Measurements from ENCODE around the gene CRABP1. TPM values are rescaled to one million over a fixed set of nuclear protein-coding genes. Genes with fewer than 3 reads are reported as not detected.

Gene CRABP1
- total and polyA plus RNA-seq, 9 donors: 0.40 to 2.7 (median 0.56) TPM; not detected in 6

DNA sequence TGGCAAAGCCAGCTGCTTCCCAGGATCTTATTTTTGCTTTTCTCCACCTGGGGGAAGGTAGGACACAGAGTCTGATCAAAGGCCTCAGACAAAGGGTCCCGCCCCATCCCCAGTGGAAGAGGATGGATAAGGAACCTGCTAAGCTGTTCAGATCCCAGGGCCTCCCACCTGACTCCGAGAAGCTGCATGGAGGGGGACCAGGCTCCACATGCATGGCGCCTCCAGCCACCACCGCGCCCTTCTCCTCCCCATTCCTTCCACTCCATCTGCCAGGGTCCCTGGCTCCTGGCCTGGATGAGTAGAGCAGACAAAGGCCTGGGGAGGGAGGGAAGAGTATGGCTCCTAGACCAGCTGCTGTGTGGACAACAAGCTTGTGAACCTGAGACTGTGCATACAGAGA, 20.0 kb upstream of the CRABP1 start:
- TF ChIP-seq EP300 (IDR thresholded peaks at IDR 0.05): no peak
- TF ChIP-seq POLR2A (IDR thresholded peaks at IDR 0.05): no peak
- TF ChIP-seq, protein P1, sequence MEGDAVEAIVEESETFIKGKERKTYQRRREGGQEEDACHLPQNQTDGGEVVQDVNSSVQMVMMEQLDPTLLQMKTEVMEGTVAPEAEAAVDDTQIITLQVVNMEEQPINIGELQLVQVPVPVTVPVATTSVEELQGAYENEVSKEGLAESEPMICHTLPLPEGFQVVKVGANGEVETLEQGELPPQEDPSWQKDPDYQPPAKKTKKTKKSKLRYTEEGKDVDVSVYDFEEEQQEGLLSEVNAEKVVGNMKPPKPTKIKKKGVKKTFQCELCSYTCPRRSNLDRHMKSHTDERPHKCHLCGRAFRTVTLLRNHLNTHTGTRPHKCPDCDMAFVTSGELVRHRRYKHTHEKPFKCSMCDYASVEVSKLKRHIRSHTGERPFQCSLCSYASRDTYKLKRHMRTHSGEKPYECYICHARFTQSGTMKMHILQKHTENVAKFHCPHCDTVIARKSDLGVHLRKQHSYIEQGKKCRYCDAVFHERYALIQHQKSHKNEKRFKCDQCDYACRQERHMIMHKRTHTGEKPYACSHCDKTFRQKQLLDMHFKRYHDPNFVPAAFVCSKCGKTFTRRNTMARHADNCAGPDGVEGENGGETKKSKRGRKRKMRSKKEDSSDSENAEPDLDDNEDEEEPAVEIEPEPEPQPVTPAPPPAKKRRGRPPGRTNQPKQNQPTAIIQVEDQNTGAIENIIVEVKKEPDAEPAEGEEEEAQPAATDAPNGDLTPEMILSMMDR (IDR thresholded peaks at IDR 0.05): no peak
- Histone ChIP-seq H3K27ac (no peak overlapping the region), H3K4me3 (no peak overlapping the region), H3K4me1 (ENCODE audit: insufficient read depth) (no peaks in the 10 kb centered on the region), H3K36me3 (no peaks in the 10 kb centered on the region), H3K27me3 (no peaks in the 10 kb centered on the region), H3K9me3 (no peaks in the 10 kb centered on the region)
- WGBS, 3 donors: 83 to 91% (median 83%) methylated on average over 5 of the region's 5 CpGs
- intact Hi-C loops (cut with DNase I): no loop called here
- DNase-seq: no peak

DNA sequence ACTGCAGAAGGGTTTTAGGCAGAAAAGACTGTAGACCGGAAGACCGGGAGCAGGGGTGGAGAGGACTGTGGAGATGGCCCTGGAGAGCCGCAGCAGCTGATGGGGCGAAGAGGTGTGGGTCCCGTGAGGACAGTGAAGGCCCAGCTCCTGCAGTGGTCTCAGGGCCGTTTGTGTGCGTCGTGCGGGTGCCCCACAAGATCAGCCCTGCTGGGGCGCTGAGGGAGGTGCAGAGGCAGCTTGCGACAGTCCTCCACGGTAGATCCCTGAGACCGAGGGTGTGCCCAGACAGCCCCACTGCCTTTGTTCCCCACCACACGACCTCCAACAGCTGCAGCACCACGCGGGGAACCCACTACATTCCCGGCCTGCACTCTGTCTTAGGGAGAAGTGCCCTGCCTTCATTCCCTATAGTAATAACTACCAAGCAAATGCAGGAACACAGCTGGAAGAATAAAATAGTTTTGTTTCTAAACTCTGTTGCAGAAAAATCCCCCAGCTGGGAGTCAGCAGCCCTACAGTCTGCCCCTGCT, 19.0 kb upstream of the CRABP1 start:
- no peaks in the 10 kb centered on the region for H3K4me1 ChIP-seq (ENCODE audit: insufficient read depth)
- no peaks in the 10 kb centered on the region for H3K9me3 ChIP-seq
- WGBS, 3 donors: 64 to 70% (median 70%) methylated on average over 16 to 17 of the region's 17 CpGs
- TF ChIP-seq EP300 (IDR thresholded peaks at IDR 0.05) (no peak), POLR2A (IDR thresholded peaks at IDR 0.05) (no peak)
- TF ChIP-seq, protein P1 (IDR thresholded peaks at IDR 0.05): no peak
- H3K36me3 ChIP-seq: no peaks in the 10 kb centered on the region
- H3K27me3 ChIP-seq: no peaks in the 10 kb centered on the region
- no peak for DNase-seq
- H3K4me3 ChIP-seq: no peak overlapping the region
- intact Hi-C loops (cut with DNase I): no loop called here
- no peak overlapping the region for H3K27ac ChIP-seq

DNA sequence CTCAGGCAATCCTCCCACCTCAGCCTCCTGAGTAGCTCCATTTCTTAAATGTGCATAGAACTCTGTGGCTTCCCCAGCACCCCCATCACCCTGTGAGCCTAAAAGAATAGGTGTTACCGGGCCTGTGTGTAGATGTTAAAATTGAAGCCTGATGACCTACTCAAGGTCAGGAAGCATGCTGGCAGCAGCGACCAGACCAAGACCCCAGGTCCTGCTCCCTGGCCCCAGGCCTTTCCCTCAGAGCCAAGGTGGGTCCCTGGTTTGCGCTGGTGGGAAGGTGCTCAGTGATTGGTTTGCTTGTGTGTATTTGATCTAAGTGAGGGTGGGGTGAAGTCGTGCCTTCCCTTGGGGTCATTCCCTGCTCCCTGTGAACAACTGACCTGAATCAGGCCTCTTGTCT, 18.4 kb upstream of the CRABP1 start:
- TF ChIP-seq EP300 (IDR thresholded peaks at IDR 0.05) (no peak), POLR2A (IDR thresholded peaks at IDR 0.05) (no peak)
- TF ChIP-seq, protein P1 (IDR thresholded peaks at IDR 0.05): no peak
- H3K4me1 ChIP-seq (ENCODE audit: insufficient read depth): no peaks in the 10 kb centered on the region
- H3K27me3 ChIP-seq: no peaks in the 10 kb centered on the region
- no peak for DNase-seq
- H3K36me3 ChIP-seq: no peaks in the 10 kb centered on the region
- intact Hi-C loops (cut with DNase I): no loop called here
- 59 to 74% (median 70%) methylated on average over 4 of the region's 4 CpGs for WGBS, 3 donors
- H3K4me3 ChIP-seq: no peak overlapping the region
- H3K27ac ChIP-seq: no peak overlapping the region
- H3K9me3 ChIP-seq: no peaks in the 10 kb centered on the region

DNA sequence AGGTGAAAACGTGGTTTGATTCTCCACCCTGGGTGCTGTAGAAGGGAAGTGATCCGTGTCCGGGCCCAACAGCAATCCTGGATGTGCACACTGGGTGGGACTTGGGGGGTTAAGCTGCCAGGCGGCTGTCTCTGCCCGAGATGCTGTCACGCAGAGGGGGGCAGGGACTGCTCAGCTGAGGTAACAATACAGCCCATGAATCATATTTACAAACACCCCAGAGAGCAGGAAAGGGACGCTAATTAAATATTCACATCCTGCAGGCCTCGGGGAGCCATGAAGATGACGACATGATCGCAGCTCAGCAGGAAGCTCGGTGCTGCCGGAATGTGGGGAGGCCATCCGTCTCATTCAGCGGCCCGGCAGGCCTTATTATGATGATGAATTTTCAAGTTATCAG, 17.9 kb upstream of the CRABP1 start:
- no peak overlapping the region for H3K27ac ChIP-seq
- 59 to 67% (median 61%) methylated on average over 15 of the region's 15 CpGs for WGBS, 3 donors
- TF ChIP-seq EP300 (IDR thresholded peaks at IDR 0.05) (no peak), POLR2A (IDR thresholded peaks at IDR 0.05) (no peak)
- TF ChIP-seq, protein P1 (IDR thresholded peaks at IDR 0.05): no peak

More for the DNA sequence above, 17.9 kb upstream of the CRABP1 start:
- Histone ChIP-seq H3K27me3 (no peaks in the 10 kb centered on the region), H3K9me3 (no peaks in the 10 kb centered on the region), H3K36me3 (no peaks in the 10 kb centered on the region), H3K4me1 (ENCODE audit: insufficient read depth) (no peaks in the 10 kb centered on the region), H3K4me3 (no peak overlapping the region)
- DNase-seq: no peak
- intact Hi-C loops (cut with DNase I): no loop called here

All from ovary (tissue), 9 donors.